VCaP (cell line): Measurements from ENCODE around the gene TRIM37.

Experiments used
- H3K27ac ChIP-seq: fragments of 450-650 bp; 2 replicates; pipeline ENCODE4 v1.5.1; 2017
- CTCF ChIP-seq: fragments of 450-650 bp; conservative IDR thresholded peaks from 2 replicates; pipeline ENCODE4 v1.5.1; 2017; ENCODE audit warnings: mild to moderate bottlenecking, moderate library complexity

The TRIM37 gene

GRCh38 chr17:59049798-59050197 is 56.9 kb downstream of the TRIM37 start:
- TF ChIP-seq CTCF, result no peak
- H3K27ac ChIP-seq, result no peak overlapping the region

- 0 out of 2 replicates have a peak overlapping the region, but pooled peaks have one; percentile 21 for H3K27ac ChIP-seq
- TF ChIP-seq CTCF, result no peak
These were observed 59.1 kb downstream of the TRIM37 start for GRCh38 chr17:59047616-59048015.

GRCh38 chr17:59046192-59046591 is 60.5 kb downstream of the TRIM37 start:
- no peak for TF ChIP-seq CTCF

GRCh38 chr17:59038734-59039133 is 67.9 kb downstream of the TRIM37 start:
- TF ChIP-seq CTCF, result no peak
- H3K27ac ChIP-seq, result no peak overlapping the region

More at GRCh38 chr17:59046192-59046591, 60.5 kb downstream of the TRIM37 start:
- no peak overlapping the region for H3K27ac ChIP-seq

GRCh38 chr17:59037960-59038359 is 68.7 kb downstream of the TRIM37 start:
- no peak for TF ChIP-seq CTCF
- peak overlapping the region; percentile 5; the same call in 1 of the 2 replicates for H3K27ac ChIP-seq

GRCh38 chr17:59030811-59031210 is 75.9 kb downstream of the TRIM37 start:
- H3K27ac ChIP-seq, result no peak overlapping the region; the same call in 1 of the 2 replicates
- TF ChIP-seq CTCF, result no peak

GRCh38 chr17:59028328-59028727 is 78.4 kb downstream of the TRIM37 start:
- peak overlapping the region; percentile 75 for H3K27ac ChIP-seq

More at GRCh38 chr17:59028328-59028727, 78.4 kb downstream of the TRIM37 start:
- no peak for TF ChIP-seq CTCF
